GM19395 (cell line): Measurements from ENCODE around the gene GNAQ.

Experiments used
- ATAC-seq: cut with Tn5 transposase; IDR thresholded peaks from one replicate; pipeline ENCODE4 v1.9.1; 2021; ENCODE audit warnings: mild to moderate bottlenecking, moderate library complexity; ENCODE audit not compliant: unreplicated experiment

Gene GNAQ

GRCh38 chr9:77826621-77827020, 205.0 kb downstream of the GNAQ start:
- no peak for ATAC-seq

GRCh38 chr9:77826116-77826515, 205.5 kb downstream of the GNAQ start:
- ATAC-seq = no peak

- ATAC-seq = no peak
Observed at GRCh38 chr9:77825361-77825760, 206.2 kb downstream of the GNAQ start.

- no peak for ATAC-seq
Observed at GRCh38 chr9:77820293-77820954, 211.2 kb downstream of the GNAQ start.

GRCh38 chr9:77819657-77820056, 212.0 kb downstream of the GNAQ start:
- no peak for ATAC-seq

GRCh38 chr9:77817590-77818311, 213.9 kb downstream of the GNAQ start:
- no peak for ATAC-seq

- ATAC-seq = no peak
Observed at GRCh38 chr9:77816641-77817341, 214.8 kb downstream of the GNAQ start.

GRCh38 chr9:77815260-77815659, 216.4 kb downstream of the GNAQ start:
- ATAC-seq = no peak

- ATAC-seq = no peak
Observed at GRCh38 chr9:77811832-77812231, 219.8 kb downstream of the GNAQ start.

GRCh38 chr9:77810637-77811119, 220.9 kb downstream of the GNAQ start:
- ATAC-seq = no peak

- no peak for ATAC-seq
Observed at GRCh38 chr9:77810047-77810446, 221.6 kb downstream of the GNAQ start.

GRCh38 chr9:77809552-77809951, 222.1 kb downstream of the GNAQ start:
- ATAC-seq = no peak

- no peak for ATAC-seq
Observed at GRCh38 chr9:77808751-77809081, 222.9 kb downstream of the GNAQ start.

- no peak for ATAC-seq
Observed at GRCh38 chr9:77807846-77808750, 223.5 kb downstream of the GNAQ start.

GRCh38 chr9:77807281-77807683, 224.3 kb downstream of the GNAQ start:
- no peak for ATAC-seq

- ATAC-seq = no peak
Observed at GRCh38 chr9:77806741-77807140, 224.9 kb downstream of the GNAQ start.

GRCh38 chr9:77805810-77806209, 225.8 kb downstream of the GNAQ start:
- ATAC-seq = no peak

- no peak for ATAC-seq
Observed at GRCh38 chr9:77803423-77803822, 228.2 kb downstream of the GNAQ start.

- ATAC-seq = no peak
Observed at GRCh38 chr9:77802515-77803293, 228.9 kb downstream of the GNAQ start.

- ATAC-seq = no peak
Observed at GRCh38 chr9:77802064-77802463, 229.5 kb downstream of the GNAQ start.
